Spleen (tissue), 7 donors: ENCODE measurements around the gene TSPAN18.

Experiments
- CTCF ChIP-seq, 11 experiments: fragments of 200-600 bp in 7 of 11; fragments of 450-650 bp in 4 of 11; sonication (generic) in 4 of 11; IDR thresholded peaks in 8 of 11; conservative IDR thresholded peaks in 3 of 11; 1 replicate in 7 of 11; 2 replicates in 4 of 11; pipeline versions ENCODE4 v1.4.0 to v1.8.0; 2016 to 2021; ENCODE audit warnings: antibody characterized with exemption in 11 of 11, inconsistent platforms in 4 of 11, mild to moderate bottlenecking in 1 of 11
- POLR2A ChIP-seq, 3 donors: fragments of 450-650 bp; IDR thresholded peaks; one replicate each; pipeline ENCODE4 v1.5.1; 2017; ENCODE audit warnings: antibody characterized with exemption in 3 of 3, mild to moderate bottlenecking in 1 of 3
- POLR2AphosphoS5 ChIP-seq, 3 donors: sonication (generic); formaldehyde crosslinking; IDR thresholded peaks; one replicate each; pipeline ENCODE4 v1.5.1; 2017; ENCODE audit warnings: antibody characterized with exemption in 3 of 3
- donor health status: DM: no; HTN: no; CAD: no; lungs with moderate emphysema.
- donor health status: DM: no; HTN: no; CAD: no.
- donor health status: DM: no; HTN: no; CAD: no.

- no peak for TF ChIP-seq CTCF (IDR thresholded peaks at IDR 0.05 in 8 of 11, conservative IDR thresholded peaks at IDR 0.05 in 3 of 11)
- TF ChIP-seq POLR2AphosphoS5 (IDR thresholded peaks at IDR 0.05): no peak
- no peak for TF ChIP-seq POLR2A (IDR thresholded peaks at IDR 0.05)
Observed at GRCh38 chr11:44904261-44905020, 177.7 kb downstream of the TSPAN18 start.
